Esophagus muscularis mucosa (tissue), 4 donors: ENCODE measurements around the gene HPN. TPM values are rescaled to one million over a fixed set of nuclear protein-coding genes. Genes with fewer than 3 reads are reported as not detected.

Experiments
- DNase-seq: peaks from one replicate; pipeline ENCODE4 v3.0.0-alpha.2; 2017; ENCODE audit errors: extremely low spot score
- H3K27ac ChIP-seq, 4 donors: fragments of 200-600 bp; sonication (generic); replicated peaks in 1 of 4; 1 replicate in 3 of 4; 2 replicates in 1 of 4; pipeline ENCODE4 v1.5.1; 2016 to 2019; ENCODE audit warnings: mild to moderate bottlenecking in 1 of 4
- H3K27me3 ChIP-seq, 4 donors: fragments of 200-600 bp; sonication (generic); one replicate each; pipeline versions ENCODE4 v1.5.1 to v1.6.0; 2016 to 2019
- H3K36me3 ChIP-seq, 4 donors: fragments of 200-600 bp; sonication (generic); one replicate each; pipeline ENCODE4 v1.5.1; 2016 to 2019
- H3K4me1 ChIP-seq, 4 donors: fragments of 200-600 bp; sonication (generic); one replicate each; pipeline ENCODE4 v1.5.1; 2016 to 2019
- H3K4me3 ChIP-seq, 4 donors: fragments of 200-600 bp; sonication (generic); 1 replicate in 2 of 4; 2 replicates in 2 of 4; pipeline ENCODE4 v1.5.1; 2016 to 2019; ENCODE audit warnings: mild to moderate bottlenecking in 4 of 4, moderate library complexity in 1 of 4
- H3K9me3 ChIP-seq, 4 donors: fragments of 200-600 bp; sonication (generic); 1 replicate in 3 of 4; 2 replicates in 1 of 4; pipeline ENCODE4 v1.5.1; 2016 to 2019
- CTCF ChIP-seq, 3 experiments: fragments of 200-600 bp in 2 of 3; fragments of 450-650 bp in 1 of 3; sonication (generic) in 2 of 3; IDR thresholded peaks; one replicate each; pipeline ENCODE4 v1.5.1; 2017 to 2019; ENCODE audit warnings: antibody characterized with exemption in 3 of 3, mild to moderate bottlenecking in 2 of 3, moderate library complexity in 1 of 3
- EP300 ChIP-seq: sonication (generic); formaldehyde crosslinking; IDR thresholded peaks from one replicate; pipeline ENCODE4 v1.6.1; 2017; ENCODE audit warnings: antibody characterized with exemption
- POLR2A ChIP-seq: fragments of 450-650 bp; IDR thresholded peaks from one replicate; pipeline ENCODE4 v1.6.1; 2017; ENCODE audit warnings: antibody characterized with exemption, moderate library complexity, mild to moderate bottlenecking, low read depth
- POLR2AphosphoS5 ChIP-seq, 2 donors: sonication (generic); formaldehyde crosslinking; IDR thresholded peaks; one replicate each; pipeline ENCODE4 v1.6.1; 2017; ENCODE audit warnings: antibody characterized with exemption in 2 of 2
- WGBS: methylation state at CpG from one replicate; pipeline ENCODE4 v1.1.5; 2018; 5-methylcytosine and 5-hydroxymethylcytosine counted together
- intact Hi-C: fragments of 100-400 bp; cut with DNase I; formaldehyde crosslinking; loops from one replicate; pipeline ENCODE4 v1.15.1; 2023
- total RNA-seq, 4 donors: library from RNA; depleted of rRNA; stranded (reverse); fragments of >200 nt; gene quantifications; one replicate each; pipeline versions ENCODE4 v1.1.0 to v1.2.1, GENCODE V29; 2016

HPN gene
- total RNA-seq, 4 donors from 2014 or later: 0.33 to 0.86 (median 0.58) TPM; not detected in 1

- H3K36me3 ChIP-seq: no peaks in the 10 kb centered on the region
- H3K4me1 ChIP-seq: peaks cover 3 to 13% (median 11%) of the 10 kb centered on the region in 4 donors
- H3K27me3 ChIP-seq: peaks cover 0 to 37% (median 10%) of the 10 kb centered on the region in 4 donors
- no peak for DNase-seq
- WGBS: 76% methylated on average over 4 of the region's 4 CpGs
- TF ChIP-seq POLR2AphosphoS5 (IDR thresholded peaks at IDR 0.05) (no peak), POLR2A (no peak), EP300 (no peak), CTCF (IDR thresholded peaks at IDR 0.05) (no peak)
- intact Hi-C loops: no loop called here
- no peak overlapping the region for H3K27ac ChIP-seq
- no peaks in the 10 kb centered on the region for H3K9me3 ChIP-seq
- H3K4me3 ChIP-seq: no peak overlapping the region
Observed at GRCh38 chr19:35094656-35095055, 53.1 kb downstream of the HPN start.

GRCh38 chr19:35095667-35096368 is 54.3 kb downstream of the HPN start:
- intact Hi-C loops: no loop called here
- peaks cover 0 to 27% (median 5%) of the 10 kb centered on the region in 4 donors for H3K27me3 ChIP-seq
- no peak for DNase-seq
- WGBS: 67% methylated on average over 8 of the region's 8 CpGs
- no peaks in the 10 kb centered on the region for H3K9me3 ChIP-seq
- H3K27ac ChIP-seq: no peak overlapping the region
- TF ChIP-seq EP300: no peak
- TF ChIP-seq POLR2A: no peak
- peaks cover 2 to 4% (median 2%) of the 10 kb centered on the region in 4 donors for H3K4me1 ChIP-seq
- H3K36me3 ChIP-seq: no peaks in the 10 kb centered on the region
- H3K4me3 ChIP-seq: no peak overlapping the region

- intact Hi-C loops: no loop called here
- no peak overlapping the region for H3K4me3 ChIP-seq
- H3K4me1 ChIP-seq: no peaks in the 10 kb centered on the region
- DNase-seq: no peak
- WGBS: 75% methylated on average over 10 of the region's 29 CpGs
- no peak for TF ChIP-seq POLR2AphosphoS5 (IDR thresholded peaks at IDR 0.05)
- no peak for TF ChIP-seq POLR2A
- no peak for TF ChIP-seq CTCF (IDR thresholded peaks at IDR 0.05)
- no peak for TF ChIP-seq EP300
- no peaks in the 10 kb centered on the region for H3K36me3 ChIP-seq
- no peaks in the 10 kb centered on the region for H3K9me3 ChIP-seq
- H3K27ac ChIP-seq: no peak overlapping the region
- H3K27me3 ChIP-seq: peaks cover 0 to 7% (median 0%) of the 10 kb centered on the region in 4 donors
Observed at GRCh38 chr19:35098413-35099049, 57.0 kb downstream of the HPN start.

GRCh38 chr19:35099155-35099896 is 57.8 kb downstream of the HPN start:
- Histone ChIP-seq H3K4me1 (no peaks in the 10 kb centered on the region), H3K9me3 (no peaks in the 10 kb centered on the region), H3K4me3 (no peak overlapping the region), H3K27me3 (no peaks in the 10 kb centered on the region), H3K27ac (no peak overlapping the region), H3K36me3 (no peaks in the 10 kb centered on the region)
- WGBS: 83% methylated on average over 15 of the region's 21 CpGs
- no peak for DNase-seq
- intact Hi-C loops: no loop called here
- TF ChIP-seq CTCF (IDR thresholded peaks at IDR 0.05) (no peak), POLR2AphosphoS5 (IDR thresholded peaks at IDR 0.05) (no peak), EP300 (no peak), POLR2A (no peak)

GRCh38 chr19:35099897-35100275 is 58.4 kb downstream of the HPN start:
- DNase-seq: no peak
- WGBS: 97% methylated on average over 6 of the region's 13 CpGs
- H3K4me1 ChIP-seq: no peaks in the 10 kb centered on the region
- intact Hi-C loops: no loop called here
- H3K9me3 ChIP-seq: no peaks in the 10 kb centered on the region
- no peaks in the 10 kb centered on the region for H3K36me3 ChIP-seq
- H3K27ac ChIP-seq: no peak overlapping the region
- TF ChIP-seq POLR2AphosphoS5 (IDR thresholded peaks at IDR 0.05) (no peak), CTCF (IDR thresholded peaks at IDR 0.05) (no peak), POLR2A (no peak), EP300 (no peak)
- H3K4me3 ChIP-seq: no peak overlapping the region
- H3K27me3 ChIP-seq: no peaks in the 10 kb centered on the region
